Breast epithelium (tissue), 4 donors: ENCODE data around the gene SETD4. TPM values are rescaled to one million over a fixed set of nuclear protein-coding genes. Genes with fewer than 3 reads are reported as not detected.

Experiments
- DNase-seq, 2 donors: peaks; one replicate each; pipeline ENCODE4 v3.0.0-alpha.2; 2019; ENCODE audit warnings: low spot score in 2 of 2
- H3K27ac ChIP-seq, 2 donors: fragments of 200-600 bp; sonication (generic) in 1 of 2; one replicate each; pipeline ENCODE4 v1.5.1; 2016 to 2019; ENCODE audit warnings: mild to moderate bottlenecking in 1 of 2
- H3K27me3 ChIP-seq, 2 donors: fragments of 200-600 bp; sonication (generic) in 1 of 2; one replicate each; pipeline versions ENCODE4 v1.5.1 to v1.6.0; 2017 to 2019; ENCODE audit warnings: control low read depth in 1 of 2, mild to moderate bottlenecking in 1 of 2
- H3K36me3 ChIP-seq: fragments of 200-600 bp; one replicate; pipeline ENCODE4 v1.5.1; 2019
- H3K4me1 ChIP-seq, 2 donors: fragments of 200-600 bp; sonication (generic); one replicate each; pipeline ENCODE4 v1.5.1; 2016 to 2019; ENCODE audit warnings: control low read depth in 1 of 2
- H3K4me3 ChIP-seq, 3 donors: fragments of 200-600 bp; sonication (generic); 1 replicate in 2 of 3; 2 replicates in 1 of 3; pipeline ENCODE4 v1.5.1; 2016 to 2019; ENCODE audit warnings: mild to moderate bottlenecking in 3 of 3, moderate library complexity in 2 of 3
- H3K9me3 ChIP-seq, 2 donors: fragments of 200-600 bp; sonication (generic) in 1 of 2; one replicate each; pipeline ENCODE4 v1.5.1; 2016 to 2019; ENCODE audit warnings: control low read depth in 1 of 2
- POLR2A ChIP-seq: fragments of 450-650 bp; IDR thresholded peaks from one replicate; pipeline ENCODE4 v1.6.1; 2016; ENCODE audit warnings: antibody characterized with exemption, mild to moderate bottlenecking, moderate library complexity
- POLR2AphosphoS5 ChIP-seq, 3 donors: sonication (generic); formaldehyde crosslinking; IDR thresholded peaks; one replicate each; pipeline ENCODE4 v1.6.1; 2017; ENCODE audit warnings: antibody characterized with exemption in 3 of 3
- intact Hi-C: fragments of 100-400 bp; cut with DNase I; formaldehyde crosslinking; loops from one replicate; pipeline ENCODE4 v1.15.1; 2023; ENCODE audit warnings: low total_unique reads
- total RNA-seq, 3 donors: library from RNA; depleted of rRNA; stranded (reverse); fragments of >200 nt; gene quantifications; one replicate each; pipeline ENCODE4 v1.1.0, GENCODE V29; 2016
- TF ChIP-seq, protein P1 (sequence below), 3 donors: fragments of 450-650 bp; IDR thresholded peaks; one replicate each; pipeline ENCODE4 v1.5.1; 2016 to 2017; ENCODE audit warnings: antibody characterized with exemption in 3 of 3, mild to moderate bottlenecking in 3 of 3, moderate library complexity in 3 of 3

Gene SETD4
- total RNA-seq, 3 donors from 2014 or later = 14.2 to 34.1 (median 25.6) TPM

DNA sequence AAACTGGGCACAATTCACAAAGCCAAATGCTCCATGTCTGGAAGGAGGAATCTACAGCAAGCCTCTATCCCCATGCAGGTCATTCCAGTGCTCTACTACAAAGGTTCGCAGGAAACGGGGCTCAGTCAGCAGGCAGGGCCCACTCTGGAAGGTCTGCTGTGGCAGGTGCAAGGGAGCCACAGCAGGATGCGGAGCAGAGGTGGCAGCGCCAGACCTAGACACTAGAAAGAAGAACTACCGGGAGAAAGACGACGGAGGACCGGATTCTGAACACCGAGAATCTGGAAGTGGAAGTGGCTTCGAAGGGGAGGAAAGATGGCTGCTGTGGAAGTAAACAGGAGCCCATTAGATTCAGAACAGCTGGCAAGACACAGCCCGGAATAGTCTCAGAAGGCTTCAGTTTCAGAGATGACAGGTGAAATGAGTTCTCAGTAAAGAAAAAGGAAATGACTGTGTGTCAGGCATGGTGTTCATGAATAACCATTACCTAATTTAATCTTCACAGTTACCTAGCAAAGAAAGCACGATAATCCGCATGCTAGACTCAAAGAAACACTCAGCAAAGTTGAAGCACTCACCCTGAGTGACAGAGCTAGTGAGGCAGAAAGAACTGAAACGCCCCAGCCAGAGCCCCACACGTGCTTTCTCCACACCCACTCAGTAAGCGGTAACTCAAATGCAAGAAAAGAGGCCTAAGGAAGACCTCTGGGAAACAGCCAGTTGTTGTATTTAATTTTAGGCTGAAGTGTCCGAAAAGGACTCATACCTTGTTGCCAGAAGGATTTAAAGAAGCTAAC is 21.4 kb downstream of the SETD4 start:
- no peak for DNase-seq
- H3K9me3 ChIP-seq = no peaks in the 10 kb centered on the region
- TF ChIP-seq POLR2A (no peak), POLR2AphosphoS5 (IDR thresholded peaks at IDR 0.05) (no peak)
- TF ChIP-seq, protein P1, sequence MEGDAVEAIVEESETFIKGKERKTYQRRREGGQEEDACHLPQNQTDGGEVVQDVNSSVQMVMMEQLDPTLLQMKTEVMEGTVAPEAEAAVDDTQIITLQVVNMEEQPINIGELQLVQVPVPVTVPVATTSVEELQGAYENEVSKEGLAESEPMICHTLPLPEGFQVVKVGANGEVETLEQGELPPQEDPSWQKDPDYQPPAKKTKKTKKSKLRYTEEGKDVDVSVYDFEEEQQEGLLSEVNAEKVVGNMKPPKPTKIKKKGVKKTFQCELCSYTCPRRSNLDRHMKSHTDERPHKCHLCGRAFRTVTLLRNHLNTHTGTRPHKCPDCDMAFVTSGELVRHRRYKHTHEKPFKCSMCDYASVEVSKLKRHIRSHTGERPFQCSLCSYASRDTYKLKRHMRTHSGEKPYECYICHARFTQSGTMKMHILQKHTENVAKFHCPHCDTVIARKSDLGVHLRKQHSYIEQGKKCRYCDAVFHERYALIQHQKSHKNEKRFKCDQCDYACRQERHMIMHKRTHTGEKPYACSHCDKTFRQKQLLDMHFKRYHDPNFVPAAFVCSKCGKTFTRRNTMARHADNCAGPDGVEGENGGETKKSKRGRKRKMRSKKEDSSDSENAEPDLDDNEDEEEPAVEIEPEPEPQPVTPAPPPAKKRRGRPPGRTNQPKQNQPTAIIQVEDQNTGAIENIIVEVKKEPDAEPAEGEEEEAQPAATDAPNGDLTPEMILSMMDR (IDR thresholded peaks at IDR 0.05) = no peak
- H3K4me1 ChIP-seq = no peaks in the 10 kb centered on the region
- H3K27ac ChIP-seq = no peak overlapping the region
- H3K36me3 ChIP-seq = peaks cover 4% of the 10 kb centered on the region
- H3K27me3 ChIP-seq = no peaks in the 10 kb centered on the region
- H3K4me3 ChIP-seq = no peak overlapping the region
- intact Hi-C loops = no loop called here

DNA sequence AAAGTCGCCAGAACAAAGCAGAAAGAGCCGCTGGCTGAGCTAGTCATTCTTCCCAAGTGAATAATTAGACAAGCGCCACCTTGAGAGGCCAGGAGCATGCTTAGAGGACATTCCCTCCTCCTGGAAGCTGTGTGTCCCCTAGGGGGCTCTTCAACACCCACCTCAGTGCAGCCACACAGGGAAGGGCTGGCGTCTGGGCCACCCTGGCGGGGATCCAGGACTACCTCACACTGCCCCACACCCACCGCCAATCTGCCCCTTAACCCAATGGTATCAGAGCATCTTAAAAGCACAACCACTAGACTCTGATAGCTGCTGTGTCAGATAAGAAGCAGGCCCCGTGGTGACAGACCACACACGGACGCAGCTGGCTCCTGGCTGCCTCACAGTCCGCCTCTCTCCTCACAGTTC is 24.9 kb downstream of the SETD4 start:
- TF ChIP-seq POLR2AphosphoS5 (IDR thresholded peaks at IDR 0.05) (no peak), POLR2A (no peak)
- TF ChIP-seq, protein P1 (IDR thresholded peaks at IDR 0.05) = no peak
- Histone ChIP-seq H3K4me1 (no peaks in the 10 kb centered on the region), H3K36me3 (no peaks in the 10 kb centered on the region), H3K27ac (no peak overlapping the region), H3K9me3 (no peaks in the 10 kb centered on the region), H3K27me3 (no peaks in the 10 kb centered on the region), H3K4me3 (no peak overlapping the region)
- DNase-seq = no peak
- intact Hi-C loops = no loop called here

DNA sequence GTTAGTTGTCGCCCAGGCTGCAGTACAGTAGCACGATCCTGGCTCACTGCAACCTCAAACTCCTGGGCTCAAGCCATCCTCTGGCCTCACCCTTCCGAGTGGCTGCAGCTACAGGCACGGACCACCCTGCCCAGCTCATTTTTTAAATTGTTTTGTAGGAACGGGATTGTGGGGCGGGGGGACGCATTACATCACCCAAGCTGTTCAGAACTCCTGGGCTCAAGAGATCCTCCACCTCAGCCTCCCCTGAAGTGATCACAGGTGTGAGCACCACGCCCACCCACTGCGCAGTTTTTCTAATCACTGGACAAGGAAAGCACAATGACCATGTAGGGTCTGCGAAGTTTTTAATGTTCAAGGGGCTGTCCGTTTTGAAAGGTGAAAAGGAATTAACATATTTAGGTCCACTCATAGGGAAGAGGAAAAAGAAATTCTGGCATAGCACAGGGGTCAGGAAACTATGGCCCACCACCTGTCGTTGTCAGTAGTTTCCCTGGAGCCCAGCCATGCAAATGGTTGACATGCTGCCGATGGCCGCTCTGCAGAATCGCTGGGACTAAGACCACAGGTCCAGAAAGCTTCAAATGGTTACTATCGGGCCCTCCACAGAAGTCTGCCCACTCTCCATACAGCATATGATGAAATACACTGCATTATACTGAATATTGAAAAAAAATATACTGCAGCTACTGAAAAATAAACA is 26.0 kb downstream of the SETD4 start:
- DNase-seq = no peak
- Histone ChIP-seq H3K4me1 (no peaks in the 10 kb centered on the region), H3K27me3 (no peaks in the 10 kb centered on the region), H3K4me3 (no peak overlapping the region), H3K27ac (no peak overlapping the region), H3K36me3 (no peaks in the 10 kb centered on the region), H3K9me3 (no peaks in the 10 kb centered on the region)
- intact Hi-C loops = no loop called here
- TF ChIP-seq, protein P1 (IDR thresholded peaks at IDR 0.05) = no peak

DNA sequence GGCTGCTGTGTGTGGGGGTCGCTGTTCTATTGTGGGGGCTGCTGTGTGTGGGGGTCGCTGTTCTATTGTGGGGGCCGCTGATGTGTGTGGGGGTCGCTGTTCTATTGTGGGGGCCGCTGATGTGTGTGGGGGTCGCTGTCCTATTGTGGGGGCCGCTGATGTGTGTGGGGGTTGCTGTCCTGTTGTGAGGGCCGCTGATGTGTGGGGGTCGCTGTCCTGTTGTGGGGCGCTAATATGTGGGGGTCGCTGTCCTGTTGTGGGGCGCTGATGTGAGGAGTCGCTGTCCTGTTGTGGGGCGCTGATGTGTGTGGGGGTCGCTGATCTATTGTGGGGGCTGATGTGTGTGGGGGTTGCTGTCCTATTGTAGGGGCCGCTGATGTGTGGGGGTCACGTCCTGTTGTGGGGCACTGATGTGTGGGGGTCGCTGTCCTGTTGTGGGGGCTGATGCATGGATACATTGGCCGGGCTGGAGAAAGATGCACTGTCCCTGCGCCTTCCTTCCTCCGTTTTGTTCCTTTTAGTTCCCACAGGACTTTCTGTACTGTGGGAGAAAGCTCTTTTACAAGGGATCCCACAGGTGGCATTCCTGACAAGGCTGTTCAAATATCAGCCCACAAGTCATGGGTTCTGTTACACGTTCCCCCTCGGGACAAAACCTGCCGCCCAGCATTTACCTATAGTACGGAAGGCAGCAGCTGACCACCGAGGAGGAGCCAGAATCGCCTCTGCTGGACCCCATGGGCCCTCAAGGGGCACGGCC is 27.5 kb downstream of the SETD4 start:
- intact Hi-C loops = no loop called here
- Histone ChIP-seq H3K36me3 (no peaks in the 10 kb centered on the region), H3K4me3 (no peak overlapping the region), H3K27me3 (no peaks in the 10 kb centered on the region), H3K27ac (no peak overlapping the region), H3K9me3 (no peaks in the 10 kb centered on the region), H3K4me1 (no peaks in the 10 kb centered on the region)
- DNase-seq = no peak
- TF ChIP-seq POLR2A (no peak), POLR2AphosphoS5 (IDR thresholded peaks at IDR 0.05) (no peak)
- TF ChIP-seq, protein P1 (IDR thresholded peaks at IDR 0.05) = no peak
